Smooth muscle cell (in vitro differentiated cells): ENCODE data around the gene CLNK. TPM values are rescaled to one million over a fixed set of nuclear protein-coding genes. Genes with fewer than 3 reads are reported as not detected.

ENCODE experiments used
- DNase-seq: peaks from one replicate; lab custom pipeline; 2025; ENCODE audit not compliant: unreplicated experiment; lab: John Stamatoyannopoulos, UW
- H2AFZ ChIP-seq: fragments of 200-600 bp; sonication (generic); 2 replicates; pipeline ENCODE4 v1.6.0; 2016; ENCODE audit warnings: antibody characterized with exemption, low read depth, mild to moderate bottlenecking
- H3F3A ChIP-seq: fragments of 200-600 bp; sonication (generic); 2 replicates; pipeline ENCODE4 v1.6.0; 2017; ENCODE audit warnings: antibody characterized with exemption, low read depth
- H3K27ac ChIP-seq: fragments of 200-600 bp; sonication (generic); 2 replicates; pipeline ENCODE4 v1.5.1; 2016; ENCODE audit warnings: low read depth, mild to moderate bottlenecking
- H3K27me3 ChIP-seq: fragments of 200-600 bp; sonication (generic); 2 replicates; pipeline ENCODE4 v1.6.1; 2016; ENCODE audit warnings: low read depth, mild to moderate bottlenecking
- H3K36me3 ChIP-seq: fragments of 200-600 bp; sonication (generic); 2 replicates; pipeline ENCODE4 v1.5.1; 2016; ENCODE audit warnings: low read depth
- H3K4me1 ChIP-seq: fragments of 200-600 bp; sonication (generic); 2 replicates; pipeline ENCODE4 v1.5.1; 2016; ENCODE audit warnings: low read depth
- H3K4me2 ChIP-seq: fragments of 200-600 bp; sonication (generic); 2 replicates; pipeline ENCODE4 v1.6.0; 2016; ENCODE audit warnings: mild to moderate bottlenecking
- H3K4me3 ChIP-seq: fragments of 200-600 bp; sonication (generic); 2 replicates; pipeline ENCODE4 v1.5.1; 2016; ENCODE audit warnings: mild to moderate bottlenecking
- H3K79me2 ChIP-seq: fragments of 200-600 bp; sonication (generic); 2 replicates; pipeline ENCODE4 v1.6.0; 2016; ENCODE audit warnings: low read depth, mild to moderate bottlenecking
- H3K9ac ChIP-seq: fragments of 200-600 bp; sonication (generic); 2 replicates; pipeline ENCODE4 v1.6.0; 2016; ENCODE audit warnings: low read depth
- H3K9me3 ChIP-seq: fragments of 200-600 bp; sonication (generic); replicated peaks from 2 replicates; pipeline ENCODE4 v1.5.1; 2016; ENCODE audit warnings: low read depth
- H4K20me1 ChIP-seq: fragments of 200-600 bp; sonication (generic); 2 replicates; pipeline ENCODE4 v1.6.0; 2016; ENCODE audit warnings: low read depth
- CTCF ChIP-seq: fragments of 200-600 bp; sonication (generic); IDR thresholded peaks from 2 replicates; pipeline ENCODE4 v1.5.1; 2017; ENCODE audit warnings: borderline replicate concordance, mild to moderate bottlenecking, antibody characterized with exemption; ENCODE audit not compliant: insufficient read depth, poor library complexity, severe bottlenecking
- WGBS: methylation state at CpG from one replicate; pipeline ENCODE4 v1.1.7; 2016; ENCODE audit warnings: low lambda C conversion rate; 5-methylcytosine and 5-hydroxymethylcytosine counted together
- polyA plus RNA-seq: library from polyadenylated mRNA; unstranded; fragments of >200 nt; fragmentation: Nextera tagmentation; extraction: Ambion mirVana; gene quantifications from 2 replicates; pipeline ENCODE4 v1.2.1, GENCODE V29; 2016
- total RNA-seq: library from RNA; depleted of rRNA; stranded (reverse); fragments of >200 nt; gene quantifications from 2 replicates; pipeline ENCODE4 v1.2.3, GENCODE V29; 2014

CLNK gene
- total and polyA plus RNA-seq, 2 experiments from 2014 or later: not detected

DNA sequence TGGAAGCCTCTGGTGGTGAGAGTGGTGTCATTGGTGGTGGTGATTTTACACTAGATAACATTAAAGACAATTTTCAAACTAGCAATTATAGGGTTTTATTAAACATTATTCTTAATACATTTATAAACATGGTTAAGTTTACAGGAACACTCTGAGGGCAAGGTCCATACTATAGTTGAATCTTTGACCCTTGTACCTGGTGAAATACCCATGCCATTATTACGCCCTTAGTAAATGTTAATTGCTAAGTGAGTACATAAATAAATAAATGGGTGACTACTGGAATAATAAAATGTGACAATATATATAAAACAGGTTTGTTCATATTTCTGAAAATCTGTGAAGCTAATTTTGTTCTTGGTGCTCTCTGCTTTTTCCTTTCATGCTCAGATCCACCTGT is 13.6 kb upstream of the CLNK start:
- no peak overlapping the region for H3K27ac ChIP-seq
- H3F3A ChIP-seq: no peaks in the 10 kb centered on the region
- WGBS: 95% methylated on average over 1 of the region's 1 CpG
- no peak overlapping the region for H2AFZ ChIP-seq
- H3K4me3 ChIP-seq: no peak overlapping the region
- H3K9me3 ChIP-seq: no peaks in the 10 kb centered on the region
- H3K9ac ChIP-seq: no peak overlapping the region
- TF ChIP-seq CTCF: no peak
- no peaks in the 10 kb centered on the region for H3K4me1 ChIP-seq
- DNase-seq: no peak
- H4K20me1 ChIP-seq: no peaks in the 10 kb centered on the region
- H3K36me3 ChIP-seq: no peaks in the 10 kb centered on the region
- H3K4me2 ChIP-seq: no peak overlapping the region
- no peaks in the 10 kb centered on the region for H3K79me2 ChIP-seq
- no peaks in the 10 kb centered on the region for H3K27me3 ChIP-seq

- no peaks in the 10 kb centered on the region for H3K79me2 ChIP-seq
- 96% methylated on average over 5 of the region's 5 CpGs for WGBS
- H2AFZ ChIP-seq: no peak overlapping the region
- no peak for TF ChIP-seq CTCF
- no peaks in the 10 kb centered on the region for H4K20me1 ChIP-seq
- H3K27ac ChIP-seq: no peak overlapping the region
- H3K27me3 ChIP-seq: no peaks in the 10 kb centered on the region
- no peaks in the 10 kb centered on the region for H3K9me3 ChIP-seq
- H3K36me3 ChIP-seq: no peaks in the 10 kb centered on the region
- no peak overlapping the region for H3K9ac ChIP-seq
- H3K4me1 ChIP-seq: no peaks in the 10 kb centered on the region
- no peak overlapping the region for H3K4me3 ChIP-seq
- no peak overlapping the region for H3K4me2 ChIP-seq
- no peak for DNase-seq
- H3F3A ChIP-seq: no peaks in the 10 kb centered on the region
Observed at GRCh38 chr4:10697086-10697485, 12.5 kb upstream of the CLNK start.

DNA sequence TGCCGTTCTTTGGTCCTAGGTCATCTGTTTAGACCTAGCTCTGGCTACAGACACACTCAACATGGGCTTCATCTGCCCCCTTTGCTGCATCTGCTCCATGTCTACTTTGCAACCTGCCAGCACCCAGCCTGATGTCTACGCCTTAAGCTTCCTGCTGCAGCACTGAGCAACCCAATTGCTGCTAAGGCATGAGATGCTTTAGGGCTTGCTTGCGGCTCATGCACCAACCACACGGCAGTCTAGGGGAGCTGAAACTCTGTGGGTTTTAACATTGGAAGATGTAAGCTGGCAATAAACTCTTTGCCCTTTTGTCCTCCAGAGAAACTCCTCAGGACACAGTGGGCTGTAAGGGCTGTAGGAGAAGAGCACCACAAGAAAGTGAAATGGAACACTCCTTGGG is 11.7 kb upstream of the CLNK start:
- DNase-seq: no peak

More for the DNA sequence above, 11.7 kb upstream of the CLNK start:
- no peak overlapping the region for H3K27ac ChIP-seq
- H4K20me1 ChIP-seq: no peaks in the 10 kb centered on the region
- no peak overlapping the region for H2AFZ ChIP-seq
- no peak overlapping the region for H3K4me3 ChIP-seq
- no peak overlapping the region for H3K4me2 ChIP-seq
- H3K79me2 ChIP-seq: no peaks in the 10 kb centered on the region
- no peaks in the 10 kb centered on the region for H3K4me1 ChIP-seq
- WGBS: 94% methylated on average over 4 of the region's 4 CpGs
- no peaks in the 10 kb centered on the region for H3K36me3 ChIP-seq
- TF ChIP-seq CTCF: no peak
- no peak overlapping the region for H3K9ac ChIP-seq
- H3F3A ChIP-seq: no peaks in the 10 kb centered on the region
- no peaks in the 10 kb centered on the region for H3K27me3 ChIP-seq
- H3K9me3 ChIP-seq: no peaks in the 10 kb centered on the region
